WTC11 (cell line): ENCODE results near the gene SPTB. TPM values are rescaled to one million over a fixed set of nuclear protein-coding genes. Genes with fewer than 3 reads are reported as not detected.

Experiments
- AFF4 ChIP-seq: sonication (generic); formaldehyde crosslinking; IDR thresholded peaks from 2 replicates; pipeline ENCODE4 v1.8.1; 2023; ENCODE audit warnings: mild to moderate bottlenecking, missing genetic modification reagents, borderline replicate concordance
- ATF3 ChIP-seq: sonication (generic); formaldehyde crosslinking; conservative IDR thresholded peaks from 2 replicates; pipeline ENCODE4 v1.8.1; 2022; ENCODE audit warnings: mild to moderate bottlenecking, missing genetic modification reagents
- CBFB ChIP-seq: sonication (generic); formaldehyde crosslinking; IDR thresholded peaks from 2 replicates; pipeline ENCODE4 v1.8.1; 2022; ENCODE audit warnings: mild to moderate bottlenecking, low read depth, missing genetic modification reagents
- CDX4 ChIP-seq: fragments of 250-450 bp; sonication (Bioruptor Pico); IDR thresholded peaks from 2 replicates; pipeline ENCODE4 v1.9.0; 2021; ENCODE audit warnings: moderate library complexity, mild to moderate bottlenecking, inconsistent platforms, borderline replicate concordance
- CREB1 ChIP-seq: sonication (generic); formaldehyde crosslinking; IDR thresholded peaks from 2 replicates; pipeline ENCODE4 v1.8.0; 2023; ENCODE audit warnings: mild to moderate bottlenecking, missing genetic modification reagents
- FOXP1 ChIP-seq: sonication (generic); formaldehyde crosslinking; IDR thresholded peaks from 2 replicates; pipeline ENCODE4 v1.8.0; 2022; ENCODE audit warnings: missing genetic modification reagents, mild to moderate bottlenecking, moderate library complexity, borderline replicate concordance
- FOXP4 ChIP-seq: sonication (generic); formaldehyde crosslinking; IDR thresholded peaks from 2 replicates; pipeline ENCODE4 v1.8.0; 2022; ENCODE audit warnings: mild to moderate bottlenecking, missing genetic modification reagents
- GABPB1 ChIP-seq: sonication (generic); formaldehyde crosslinking; IDR thresholded peaks from 2 replicates; pipeline ENCODE4 v1.8.1; 2023; ENCODE audit warnings: mild to moderate bottlenecking, missing genetic modification reagents
- HMGXB4 ChIP-seq: sonication (generic); formaldehyde crosslinking; IDR thresholded peaks from 2 replicates; pipeline ENCODE4 v1.8.1; 2023; ENCODE audit warnings: mild to moderate bottlenecking, moderate library complexity, missing genetic modification reagents
- JUN ChIP-seq: sonication (generic); formaldehyde crosslinking; IDR thresholded peaks from 2 replicates; pipeline ENCODE4 v1.8.0; 2023; ENCODE audit warnings: mild to moderate bottlenecking, missing genetic modification reagents
- MXD4 ChIP-seq: fragments of 250-450 bp; sonication (Bioruptor Pico); IDR thresholded peaks from 2 replicates; pipeline ENCODE4 v1.8.0; 2021; ENCODE audit warnings: mild to moderate bottlenecking, moderate library complexity, borderline replicate concordance
- MYBL2 ChIP-seq: sonication (generic); formaldehyde crosslinking; IDR thresholded peaks from 2 replicates; pipeline ENCODE4 v1.8.1; 2023; ENCODE audit warnings: mild to moderate bottlenecking, moderate library complexity, missing genetic modification reagents
- NFE2L1 ChIP-seq: sonication (generic); formaldehyde crosslinking; IDR thresholded peaks from 2 replicates; pipeline ENCODE4 v1.8.1; 2023; ENCODE audit warnings: missing genetic modification reagents
- PREB ChIP-seq: sonication (generic); formaldehyde crosslinking; IDR thresholded peaks from 2 replicates; pipeline ENCODE4 v1.8.1; 2022; ENCODE audit warnings: mild to moderate bottlenecking, missing genetic modification reagents, moderate library complexity, borderline replicate concordance
- SMAD4 ChIP-seq: sonication (generic); formaldehyde crosslinking; IDR thresholded peaks from 2 replicates; pipeline ENCODE4 v1.8.0; 2022; ENCODE audit warnings: mild to moderate bottlenecking, missing genetic modification reagents
- SP1 ChIP-seq: sonication (generic); formaldehyde crosslinking; conservative IDR thresholded peaks from 2 replicates; pipeline ENCODE4 v1.8.1; 2022; ENCODE audit warnings: missing genetic modification reagents
- STAT6 ChIP-seq: sonication (generic); formaldehyde crosslinking; conservative IDR thresholded peaks from 2 replicates; pipeline ENCODE4 v1.8.1; 2023; ENCODE audit warnings: mild to moderate bottlenecking, low read depth, missing genetic modification reagents, moderate library complexity
- TP53 ChIP-seq: sonication (generic); formaldehyde crosslinking; IDR thresholded peaks from 2 replicates; pipeline ENCODE4 v1.8.1; 2023; ENCODE audit warnings: mild to moderate bottlenecking, missing genetic modification reagents
- USF2 ChIP-seq: sonication (generic); formaldehyde crosslinking; IDR thresholded peaks from 2 replicates; pipeline ENCODE4 v1.8.1; 2023; ENCODE audit warnings: mild to moderate bottlenecking, missing genetic modification reagents, moderate library complexity
- ZBTB21 ChIP-seq: sonication (generic); formaldehyde crosslinking; IDR thresholded peaks from 2 replicates; pipeline ENCODE4 v1.8.1; 2023; ENCODE audit warnings: mild to moderate bottlenecking, missing genetic modification reagents, borderline replicate concordance
- ZNF232 ChIP-seq: sonication (generic); formaldehyde crosslinking; IDR thresholded peaks from 2 replicates; pipeline ENCODE4 v1.8.0; 2022; ENCODE audit warnings: mild to moderate bottlenecking, missing genetic modification reagents
- ZNF671 ChIP-seq: fragments of 250-450 bp; sonication (Bioruptor Pico); IDR thresholded peaks from 2 replicates; pipeline ENCODE4 v1.8.0; 2021; ENCODE audit warnings: mild to moderate bottlenecking
- total RNA-seq: library from RNA; stranded (reverse); gene quantifications from 3 replicates; pipeline ENCODE4 v1.2.3, GENCODE V29; 2021

SPTB gene
- total RNA-seq, 1 experiment from 2014 or later, result 3.2 TPM

GRCh38 chr14:64704143-64704742 lies 175.5 kb downstream of the SPTB start, which contains the start of gene PLEKHG3 (continued):
- TF ChIP-seq ATF3, result no peak
- TF ChIP-seq AFF4 (CRISPR knock-in tag), result peak; percentile 86; the same call in 1 of the 2 replicates
- TF ChIP-seq FOXP1 (CRISPR knock-in tag), result peak; percentile 82
- peak; percentile 55; the same call in 1 of the 2 replicates for TF ChIP-seq HMGXB4 (CRISPR knock-in tag)
- no peak for TF ChIP-seq MXD4
- peak; percentile 85 for TF ChIP-seq ZNF232
- 0 out of 2 replicates have a peak, but pooled peaks have one; percentile 7 for TF ChIP-seq USF2
- TF ChIP-seq CBFB (CRISPR knock-in tag), result no peak
- peak; percentile 65; the same call in 1 of the 2 replicates for TF ChIP-seq NFE2L1
- no peak for TF ChIP-seq SMAD4 (CRISPR knock-in tag)
- TF ChIP-seq CREB1 (CRISPR knock-in tag), result 0 out of 2 replicates have a peak, but pooled peaks have one; percentile 37
- no peak for TF ChIP-seq CDX4 (CRISPR knock-in tag)
- peak; percentile 77 for TF ChIP-seq SP1
- TF ChIP-seq ZBTB21 (CRISPR knock-in tag), result no peak; the same call in 1 of the 2 replicates
- no peak for TF ChIP-seq JUN
- TF ChIP-seq PREB (CRISPR knock-in tag), result no peak
- TF ChIP-seq FOXP4, result peak; percentile 92; the same call in 1 of the 2 replicates
- 0 out of 2 replicates have a peak, but pooled peaks have one; percentile 20 for TF ChIP-seq GABPB1 (CRISPR knock-in tag)
- no peak for TF ChIP-seq STAT6 (CRISPR knock-in tag)
- TF ChIP-seq MYBL2, result 0 out of 2 replicates have a peak, but pooled peaks have one; percentile 22
- no peak for TF ChIP-seq ZNF671 (CRISPR knock-in tag)
- TF ChIP-seq TP53 (CRISPR knock-in tag), result peak; percentile 47; the same call in 1 of the 2 replicates
